ENCODE data around the gene PSEN1. TPM values are rescaled to one million over a fixed set of nuclear protein-coding genes. Genes with fewer than 3 reads are reported as not detected.

Gene PSEN1
- total and polyA plus RNA-seq, 12 donors, result 13.2 to 33.7 (median 24.1) TPM

- H3K4me3 ChIP-seq, result no peak overlapping the region
- H3K27ac ChIP-seq, result no peak overlapping the region
- no peak for ATAC-seq
- no peak for DNase-seq
- 88 to 96% methylated on average over 2 of the region's 2 CpGs for WGBS, 2 donors
- peaks cover 0 to 99% (median 47%) of the 10 kb centered on the region in 9 donors for H3K36me3 ChIP-seq
- no peaks in the 10 kb centered on the region for H3K9me3 ChIP-seq
- TF ChIP-seq CTCF (IDR thresholded peaks at IDR 0.05), result no peak
- intact Hi-C loops (cut with DNase I), result no loop called here
- H3K4me1 ChIP-seq, result peaks cover 0 to 2% (median 0%) of the 10 kb centered on the region in 9 donors
- no peaks in the 10 kb centered on the region for H3K27me3 ChIP-seq
Measured at GRCh38 chr14:73207615-73208014, 71.3 kb downstream of the PSEN1 start.

- Histone ChIP-seq H3K36me3 (peaks cover 0 to 99% (median 51%) of the 10 kb centered on the region in 9 donors), H3K4me1 (peaks cover 0 to 2% (median 0%) of the 10 kb centered on the region in 9 donors), H3K9me3 (no peaks in the 10 kb centered on the region), H3K27ac (no peak overlapping the region), H3K27me3 (no peaks in the 10 kb centered on the region), H3K4me3 (no peak overlapping the region)
- intact Hi-C loops (cut with DNase I), result no loop called here
- ATAC-seq (no peak), DNase-seq (no peak)
- no peak for TF ChIP-seq CTCF (IDR thresholded peaks at IDR 0.05)
- 97% methylated on average over 3 of the region's 3 CpGs for WGBS, 2 donors
Measured at GRCh38 chr14:73208390-73208789, 72.1 kb downstream of the PSEN1 start.

- Histone ChIP-seq H3K36me3 (peaks cover 0 to 99% (median 50%) of the 10 kb centered on the region in 9 donors), H3K4me3 (no peak overlapping the region), H3K27me3 (no peaks in the 10 kb centered on the region), H3K9me3 (no peaks in the 10 kb centered on the region), H3K27ac (no peak overlapping the region), H3K4me1 (peaks cover 0 to 2% (median 0%) of the 10 kb centered on the region in 9 donors)
- 99% methylated on average over 8 of the region's 8 CpGs for WGBS, 2 donors
- no peak for ATAC-seq
- no peak for DNase-seq
- intact Hi-C loops (cut with DNase I), result no loop called here
- no peak for TF ChIP-seq CTCF (IDR thresholded peaks at IDR 0.05)
Measured at GRCh38 chr14:73208846-73209245, 72.5 kb downstream of the PSEN1 start.

- ATAC-seq (no peak), DNase-seq (no peak)
- WGBS, 2 donors, result 65 to 82% methylated on average over 2 of the region's 2 CpGs
- no peaks in the 10 kb centered on the region for H3K27me3 ChIP-seq
- no peaks in the 10 kb centered on the region for H3K9me3 ChIP-seq
- TF ChIP-seq CTCF (IDR thresholded peaks at IDR 0.05), result no peak
- peaks cover 0 to 99% (median 43%) of the 10 kb centered on the region in 9 donors for H3K36me3 ChIP-seq
- no peak overlapping the region for H3K27ac ChIP-seq
- intact Hi-C loops (cut with DNase I), result no loop called here
- peaks cover 0 to 2% (median 0%) of the 10 kb centered on the region in 9 donors for H3K4me1 ChIP-seq
- H3K4me3 ChIP-seq, result no peak overlapping the region
Measured at GRCh38 chr14:73209953-73210352, 73.6 kb downstream of the PSEN1 start.
